Measurements from ENCODE around the gene STUB1.

Gene STUB1

GRCh38 chr16:700684-701584, 20.7 kb downstream of the STUB1 start:
- Histone ChIP-seq H4K20me1 (ENCODE audit: insufficient read depth, low read length) (no peaks in the 10 kb centered on the region), H3K27me3 (ENCODE audit: insufficient read depth, low read length) (no peaks in the 10 kb centered on the region), H3K9me3 (ENCODE audit: low read length) (no peaks in the 10 kb centered on the region), H3K27ac (ENCODE audit: low read depth, low read length, poor library complexity, severe bottlenecking) (no peak overlapping the region), H3K4me3 (ENCODE audit: low read depth, low read length, poor library complexity, severe bottlenecking) (no peak overlapping the region), H3K36me3 (ENCODE audit: insufficient read depth, low read length) (no peaks in the 10 kb centered on the region), H3K4me2 (ENCODE audit: low read length) (no peak overlapping the region), H3K4me1 (ENCODE audit: insufficient read depth, low read length, severe bottlenecking) (peaks cover 1% of the 10 kb centered on the region), H3K9ac (ENCODE audit: low read length) (no peak overlapping the region), H3F3A (ENCODE audit: insufficient read depth, low read length) (no peaks in the 10 kb centered on the region), H2AFZ (ENCODE audit: low read length) (no peak overlapping the region), H3K9me2 (ENCODE audit: low read depth, low read length) (no peaks in the 10 kb centered on the region), H3K79me2 (ENCODE audit: insufficient read depth, low read length) (no peaks in the 10 kb centered on the region)
- no peak for TF ChIP-seq CTCF (IDR thresholded peaks at IDR 0.05; ENCODE audit: low read length)

GRCh38 chr16:702341-702740, 22.1 kb downstream of the STUB1 start:
- no peaks in the 10 kb centered on the region for H3K4me1 ChIP-seq (ENCODE audit: insufficient read depth, low read length, severe bottlenecking)
- H3K79me2 ChIP-seq (ENCODE audit: insufficient read depth, low read length), result no peaks in the 10 kb centered on the region
- H4K20me1 ChIP-seq (ENCODE audit: insufficient read depth, low read length), result no peaks in the 10 kb centered on the region
- no peak overlapping the region for H3K27ac ChIP-seq (ENCODE audit: low read depth, low read length, poor library complexity, severe bottlenecking)
- H3K4me2 ChIP-seq (ENCODE audit: low read length), result no peak overlapping the region
- no peak overlapping the region for H2AFZ ChIP-seq (ENCODE audit: low read length)
- H3K27me3 ChIP-seq (ENCODE audit: insufficient read depth, low read length), result no peaks in the 10 kb centered on the region
- no peaks in the 10 kb centered on the region for H3K9me3 ChIP-seq (ENCODE audit: low read length)
- no peak overlapping the region for H3K4me3 ChIP-seq (ENCODE audit: low read depth, low read length, poor library complexity, severe bottlenecking)
- no peaks in the 10 kb centered on the region for H3F3A ChIP-seq (ENCODE audit: insufficient read depth, low read length)
- no peaks in the 10 kb centered on the region for H3K36me3 ChIP-seq (ENCODE audit: insufficient read depth, low read length)
- no peak for TF ChIP-seq EZH2 (IDR thresholded peaks at IDR 0.05; ENCODE audit: borderline replicate concordance, low read length)
- TF ChIP-seq CTCF (IDR thresholded peaks at IDR 0.05; ENCODE audit: low read length), result no peak
- no peak overlapping the region for H3K9ac ChIP-seq (ENCODE audit: low read length)
- H3K9me2 ChIP-seq (ENCODE audit: low read depth, low read length), result no peaks in the 10 kb centered on the region

GRCh38 chr16:703406-703805, 23.2 kb downstream of the STUB1 start:
- no peaks in the 10 kb centered on the region for H3K27me3 ChIP-seq (ENCODE audit: insufficient read depth, low read length)

More at GRCh38 chr16:703406-703805, 23.2 kb downstream of the STUB1 start:
- H3K4me2 ChIP-seq (ENCODE audit: low read length), result no peak overlapping the region
- H4K20me1 ChIP-seq (ENCODE audit: insufficient read depth, low read length), result no peaks in the 10 kb centered on the region
- H3K36me3 ChIP-seq (ENCODE audit: insufficient read depth, low read length), result no peaks in the 10 kb centered on the region
- H3K4me3 ChIP-seq (ENCODE audit: low read depth, low read length, poor library complexity, severe bottlenecking), result no peak overlapping the region
- TF ChIP-seq CTCF (IDR thresholded peaks at IDR 0.05; ENCODE audit: low read length) (no peak), EZH2 (IDR thresholded peaks at IDR 0.05; ENCODE audit: borderline replicate concordance, low read length) (no peak)
- H3K4me1 ChIP-seq (ENCODE audit: insufficient read depth, low read length, severe bottlenecking), result no peaks in the 10 kb centered on the region
- no peaks in the 10 kb centered on the region for H3K79me2 ChIP-seq (ENCODE audit: insufficient read depth, low read length)
- H3K27ac ChIP-seq (ENCODE audit: low read depth, low read length, poor library complexity, severe bottlenecking), result no peak overlapping the region
- no peaks in the 10 kb centered on the region for H3K9me2 ChIP-seq (ENCODE audit: low read depth, low read length)
- H2AFZ ChIP-seq (ENCODE audit: low read length), result no peak overlapping the region
- no peaks in the 10 kb centered on the region for H3F3A ChIP-seq (ENCODE audit: insufficient read depth, low read length)
- H3K9ac ChIP-seq (ENCODE audit: low read length), result no peak overlapping the region
- H3K9me3 ChIP-seq (ENCODE audit: low read length), result no peaks in the 10 kb centered on the region

All from OCI-LY1 (cell line).